ENCODE results near the gene HPCAL1. TPM values are rescaled to one million over a fixed set of nuclear protein-coding genes. Genes with fewer than 3 reads are reported as not detected.

The HPCAL1 gene
- total RNA-seq: 10 to 100 TPM; 77.1 to 80.7 TPM
- 100 to 1,000 TPM; 100 to 114 TPM for polyA plus RNA-seq

DNA sequence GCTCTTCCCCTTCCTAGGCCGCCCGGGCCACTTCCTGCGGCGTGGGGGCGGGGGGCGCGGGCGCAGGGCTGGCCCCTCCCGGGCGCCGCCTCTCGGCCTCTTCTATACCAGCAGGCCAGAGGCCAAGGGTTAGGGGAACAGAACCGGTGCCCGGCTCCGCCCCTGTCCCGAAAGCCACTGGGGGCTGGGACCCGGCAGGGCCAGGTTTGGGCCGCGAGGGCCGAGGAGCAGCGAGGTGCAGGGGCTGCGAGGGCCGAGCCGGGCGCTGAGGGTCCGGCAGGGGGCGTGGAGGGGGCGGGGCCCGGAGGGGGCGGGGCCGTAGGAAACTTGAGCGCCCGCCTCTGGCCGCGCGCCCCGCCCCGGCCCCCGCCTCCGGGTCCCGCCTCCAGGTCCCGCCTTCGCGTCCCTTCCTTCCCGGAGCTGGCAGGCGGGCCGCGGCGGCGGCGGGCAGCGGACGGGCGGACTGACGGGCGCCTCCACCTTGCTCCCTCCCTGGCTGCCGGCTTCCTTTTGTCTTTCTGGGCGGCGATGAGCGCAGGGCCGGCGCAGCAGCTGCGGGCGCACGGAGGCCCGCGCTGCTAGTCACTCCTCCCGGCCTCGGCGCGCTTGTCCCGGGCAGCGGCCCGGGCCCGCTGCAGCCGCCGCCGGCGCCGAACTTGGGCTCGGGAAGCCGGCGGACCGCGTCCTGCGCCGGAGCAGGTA lies at the start of gene HPCAL1:
Gene HPCAL1, plus strand, starts transcription at position 426 of the 702 bp plus-strand sequence. CDS start 116,854 bp downstream, outside the sequence.
- H3K4me3 ChIP-seq (ENCODE audit: low read length in 2 of 2): peak within 1 kb of the TSS; percentile 75 to 77
- no peaks in the 10 kb centered on the region for H3K36me3 ChIP-seq (ENCODE audit: insufficient read depth, low read length)
- peaks cover 66% of the 10 kb centered on the region for H3K4me1 ChIP-seq (ENCODE audit: insufficient read depth, low read length)

DNA sequence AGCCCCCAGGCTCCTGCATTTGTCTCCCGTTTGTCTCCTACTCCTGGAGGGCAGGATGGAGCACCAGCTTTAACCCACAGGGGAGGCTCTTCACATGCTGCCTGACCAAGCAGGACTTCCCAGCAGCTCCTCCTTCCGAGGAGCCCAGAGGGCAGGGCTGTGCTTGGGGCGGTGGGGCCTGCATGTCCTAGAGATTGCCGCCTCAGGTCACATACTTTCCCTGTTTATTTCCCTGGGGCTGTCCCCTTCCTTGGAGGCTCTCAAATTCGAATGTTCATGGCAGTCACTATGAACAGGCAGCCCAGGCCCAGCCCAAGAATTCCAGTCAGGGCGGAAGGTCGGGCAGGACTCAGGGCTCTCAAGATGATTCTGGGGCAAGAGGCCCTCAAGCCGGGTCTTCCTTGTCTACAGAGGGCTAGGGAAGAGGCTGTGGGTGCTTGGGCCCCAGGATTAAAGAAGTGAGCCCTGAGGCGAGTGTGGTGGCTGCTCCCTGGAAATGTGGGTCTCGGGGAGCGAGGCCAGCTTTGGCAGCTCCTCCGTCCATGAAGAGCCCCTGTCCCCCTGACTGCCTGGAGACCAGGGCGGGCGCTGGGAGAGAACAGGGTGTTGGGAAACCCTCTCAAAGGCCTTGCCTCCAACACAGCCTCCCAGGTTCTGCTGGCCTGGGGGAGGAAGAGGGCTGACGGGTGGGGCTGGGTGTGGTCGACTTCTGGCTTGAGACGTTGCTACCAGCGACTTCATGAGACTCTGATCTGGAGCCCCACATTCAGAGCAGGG lies 48.9 kb upstream of the HPCAL1 start:
- peak overlapping the region in 1 of 7 donors; percentile 35 for H3K27ac Mint-ChIP-seq
- H3K4me3 Mint-ChIP-seq: no peak overlapping the region
- Histone ChIP-seq H3K27me3 (ENCODE audit: insufficient read depth, low read length) (no peaks in the 10 kb centered on the region), H3K9me3 (ENCODE audit: control insufficient read depth in 1 of 2, low read length in 2 of 2) (no peaks in the 10 kb centered on the region), H3K36me3 (ENCODE audit: insufficient read depth, low read length) (no peaks in the 10 kb centered on the region), H3K4me1 (ENCODE audit: insufficient read depth, low read length) (no peaks in the 10 kb centered on the region), H3K27ac (ENCODE audit: low read depth, low read length) (no peak overlapping the region), H3K4me3 (ENCODE audit: low read length in 2 of 2) (no peak overlapping the region)
- ChIA-PET CTCF (ENCODE audit: partially characterized antibody) (no interaction called here), POLR2A (ENCODE audit: partially characterized antibody) (no interaction called here)
- peaks cover 0 to 2% (median 0%) of the 10 kb centered on the region in 4 donors for H3K4me1 Mint-ChIP-seq
- intact Hi-C loops (cut with micrococcal nuclease): no loop called here
- H3K36me3 Mint-ChIP-seq: peaks cover 0 to 7% of the 10 kb centered on the region in 2 donors
- peaks cover 0 to 32% (median 18%) of the 10 kb centered on the region in 8 donors for H3K9me3 Mint-ChIP-seq
- no peak for DNase-seq
- H3K27me3 Mint-ChIP-seq: peaks cover 0 to 6% of the 10 kb centered on the region in 2 donors

More for the DNA sequence above, at the start of gene HPCAL1:
- Mint-ChIP-seq H3K9me3 (no peaks in the 10 kb centered on the region), H3K36me3 (peaks cover 0 to 4% of the 10 kb centered on the region in 2 donors), H3K4me1 (peaks cover 56 to 86% (median 72%) of the 10 kb centered on the region in 4 donors), H3K27me3 (no peaks in the 10 kb centered on the region), H3K27ac (peak within 1 kb of the TSS; percentile 87 to 96 (median 94)), H3K4me3 (peak within 1 kb of the TSS; percentile 97 to 100 (median 98))
- peak within 1 kb of the TSS; percentile 65 for H3K27ac ChIP-seq (ENCODE audit: low read depth, low read length)
- ChIA-PET CTCF (ENCODE audit: partially characterized antibody) (interaction anchor here (1.2 to 11.6 kb wide), 9 partner anchors 8 to 178 kb away, joined by 3 to 208 read pairs (median 7); no protein-coding TSS in a partner anchor), POLR2A (ENCODE audit: partially characterized antibody) (interaction anchor here (0.7 to 13.6 kb wide), 19 partner anchors 11 to 260 kb away, joined by 3 to 362 read pairs (median 4); partner anchors contain the start of gene ODC1)
- no peaks in the 10 kb centered on the region for H3K27me3 ChIP-seq (ENCODE audit: insufficient read depth, low read length)
- no peaks in the 10 kb centered on the region for H3K9me3 ChIP-seq (ENCODE audit: control insufficient read depth in 1 of 2, low read length in 2 of 2)
- intact Hi-C loops (cut with micrococcal nuclease): loop anchor here (1.0 to 10.0 kb wide), 7 partner anchors 28 to 512 kb away; partner anchors contain the start of genes ODC1 and PDIA6
- peak; percentile 79 to 88 (median 85) for DNase-seq

DNA sequence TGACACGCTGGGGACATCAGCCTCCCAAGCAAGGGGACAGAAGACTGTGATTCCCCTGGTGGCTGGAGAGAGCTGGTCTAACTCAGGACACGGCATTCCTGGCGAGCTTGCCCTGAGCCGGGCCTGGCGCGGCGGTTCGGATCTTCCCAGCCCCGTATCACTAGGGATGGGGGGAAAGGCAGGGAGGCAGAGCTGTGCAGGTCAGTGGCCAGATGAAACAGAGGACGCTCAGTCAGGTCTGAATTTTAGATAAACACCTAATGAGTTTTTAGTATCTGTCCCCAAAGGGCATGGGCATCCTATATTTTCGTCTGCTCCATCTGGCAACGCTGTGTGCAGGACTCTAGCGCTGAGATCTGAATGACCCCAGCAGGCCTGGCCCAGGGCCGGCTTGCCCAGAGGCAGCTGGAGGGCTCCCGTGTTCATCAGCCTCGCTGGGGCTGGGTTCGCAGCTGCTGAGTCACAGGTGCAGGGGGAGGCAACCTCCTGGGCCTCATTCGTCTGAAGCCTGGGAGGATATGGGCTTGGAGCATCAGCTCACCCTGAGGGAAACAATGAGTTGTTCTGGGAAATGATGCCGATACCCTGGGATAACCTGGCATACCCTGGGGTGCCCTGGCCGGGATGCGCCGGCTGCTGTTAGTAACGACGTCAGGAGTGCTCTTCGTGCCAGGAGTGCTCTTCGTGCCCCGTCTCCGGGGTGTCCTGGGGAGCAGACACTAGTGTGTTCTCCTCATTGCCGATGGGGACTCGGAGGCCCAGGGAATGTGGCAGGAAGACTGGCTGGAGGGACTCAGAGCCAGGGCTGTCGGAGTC lies 48.1 kb upstream of the HPCAL1 start:
- POLR2A ChIA-PET (ENCODE audit: partially characterized antibody): no interaction called here
- no peaks in the 10 kb centered on the region for H3K4me1 ChIP-seq (ENCODE audit: insufficient read depth, low read length)
- H3K27ac Mint-ChIP-seq: no peak overlapping the region
- H3K27me3 Mint-ChIP-seq: peaks cover 0 to 6% of the 10 kb centered on the region in 2 donors
- H3K36me3 ChIP-seq (ENCODE audit: insufficient read depth, low read length): no peaks in the 10 kb centered on the region
- H3K4me3 Mint-ChIP-seq: no peak overlapping the region
- intact Hi-C loops (cut with micrococcal nuclease): no loop called here
- H3K27ac ChIP-seq (ENCODE audit: low read depth, low read length): no peak overlapping the region
- peaks cover 0 to 2% (median 0%) of the 10 kb centered on the region in 4 donors for H3K4me1 Mint-ChIP-seq
- no peaks in the 10 kb centered on the region for H3K9me3 ChIP-seq (ENCODE audit: control insufficient read depth in 1 of 2, low read length in 2 of 2)
- H3K36me3 Mint-ChIP-seq: peaks cover 0 to 5% of the 10 kb centered on the region in 2 donors
- DNase-seq: no peak
- no peaks in the 10 kb centered on the region for H3K27me3 ChIP-seq (ENCODE audit: insufficient read depth, low read length)
- CTCF ChIA-PET (ENCODE audit: partially characterized antibody): no interaction called here
- H3K4me3 ChIP-seq (ENCODE audit: low read length in 2 of 2): no peak overlapping the region
- peaks cover 0 to 24% (median 14%) of the 10 kb centered on the region in 8 donors for H3K9me3 Mint-ChIP-seq

- CTCF ChIA-PET (ENCODE audit: partially characterized antibody): no interaction called here
- H3K4me1 Mint-ChIP-seq: peaks cover 0 to 2% (median 0%) of the 10 kb centered on the region in 4 donors
- intact Hi-C loops (cut with micrococcal nuclease): no loop called here
These were observed 47.3 kb upstream of the HPCAL1 start for GRCh38 chr2:10255189-10256030.

DNA sequence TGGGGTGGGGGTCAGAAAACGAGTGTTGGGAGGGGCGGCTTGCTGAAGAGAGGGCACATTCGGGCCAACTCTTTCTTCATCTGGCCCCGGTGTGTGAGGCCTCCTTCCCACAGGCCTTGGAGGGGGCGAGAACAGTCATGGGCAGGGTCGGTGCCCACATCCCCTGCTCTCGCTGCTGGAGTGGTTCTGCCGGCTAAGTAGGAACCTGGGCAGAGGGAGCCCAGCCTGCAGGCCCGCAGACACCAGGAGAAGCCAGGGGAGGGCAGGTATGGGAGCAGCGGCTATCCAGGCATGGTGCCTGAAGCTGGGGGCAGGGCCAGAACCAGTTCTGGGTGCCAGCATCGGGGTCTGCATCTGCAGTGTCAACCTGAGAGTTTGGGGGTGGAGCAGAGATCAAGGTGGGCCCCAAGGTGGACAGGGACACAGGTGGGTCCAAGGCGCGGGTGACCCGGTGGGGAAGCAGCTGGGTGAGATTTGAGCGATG lies 46.6 kb upstream of the HPCAL1 start:
- Histone ChIP-seq H3K9me3 (ENCODE audit: control insufficient read depth in 1 of 2, low read length in 2 of 2) (no peaks in the 10 kb centered on the region), H3K27me3 (ENCODE audit: insufficient read depth, low read length) (no peaks in the 10 kb centered on the region), H3K27ac (ENCODE audit: low read depth, low read length) (no peak overlapping the region), H3K4me3 (ENCODE audit: low read length in 2 of 2) (no peak overlapping the region), H3K36me3 (ENCODE audit: insufficient read depth, low read length) (no peaks in the 10 kb centered on the region), H3K4me1 (ENCODE audit: insufficient read depth, low read length) (no peaks in the 10 kb centered on the region)
- DNase-seq: no peak
- peaks cover 0 to 9% (median 1%) of the 10 kb centered on the region in 8 donors for H3K9me3 Mint-ChIP-seq
- ChIA-PET CTCF (ENCODE audit: partially characterized antibody) (no interaction called here), POLR2A (ENCODE audit: partially characterized antibody) (no interaction called here)
- intact Hi-C loops (cut with micrococcal nuclease): no loop called here
- no peak overlapping the region for H3K27ac Mint-ChIP-seq
- H3K4me3 Mint-ChIP-seq: no peak overlapping the region
- H3K4me1 Mint-ChIP-seq: peaks cover 0 to 2% (median 0%) of the 10 kb centered on the region in 4 donors
- H3K36me3 Mint-ChIP-seq: no peaks in the 10 kb centered on the region
- H3K27me3 Mint-ChIP-seq: peaks cover 2 to 6% of the 10 kb centered on the region in 2 donors

More at GRCh38 chr2:10255189-10256030, 47.3 kb upstream of the HPCAL1 start:
- no peak for DNase-seq
- Histone ChIP-seq H3K9me3 (ENCODE audit: control insufficient read depth in 1 of 2, low read length in 2 of 2) (no peaks in the 10 kb centered on the region), H3K27me3 (ENCODE audit: insufficient read depth, low read length) (no peaks in the 10 kb centered on the region), H3K4me1 (ENCODE audit: insufficient read depth, low read length) (no peaks in the 10 kb centered on the region), H3K36me3 (ENCODE audit: insufficient read depth, low read length) (no peaks in the 10 kb centered on the region), H3K4me3 (ENCODE audit: low read length in 2 of 2) (no peak overlapping the region), H3K27ac (ENCODE audit: low read depth, low read length) (no peak overlapping the region)
- H3K4me3 Mint-ChIP-seq: no peak overlapping the region
- POLR2A ChIA-PET (ENCODE audit: partially characterized antibody): no interaction called here
- H3K36me3 Mint-ChIP-seq: peaks cover 0 to 5% of the 10 kb centered on the region in 2 donors
- peaks cover 0 to 16% (median 6%) of the 10 kb centered on the region in 8 donors for H3K9me3 Mint-ChIP-seq
- no peak overlapping the region for H3K27ac Mint-ChIP-seq
- peaks cover 0 to 6% of the 10 kb centered on the region in 2 donors for H3K27me3 Mint-ChIP-seq

DNA sequence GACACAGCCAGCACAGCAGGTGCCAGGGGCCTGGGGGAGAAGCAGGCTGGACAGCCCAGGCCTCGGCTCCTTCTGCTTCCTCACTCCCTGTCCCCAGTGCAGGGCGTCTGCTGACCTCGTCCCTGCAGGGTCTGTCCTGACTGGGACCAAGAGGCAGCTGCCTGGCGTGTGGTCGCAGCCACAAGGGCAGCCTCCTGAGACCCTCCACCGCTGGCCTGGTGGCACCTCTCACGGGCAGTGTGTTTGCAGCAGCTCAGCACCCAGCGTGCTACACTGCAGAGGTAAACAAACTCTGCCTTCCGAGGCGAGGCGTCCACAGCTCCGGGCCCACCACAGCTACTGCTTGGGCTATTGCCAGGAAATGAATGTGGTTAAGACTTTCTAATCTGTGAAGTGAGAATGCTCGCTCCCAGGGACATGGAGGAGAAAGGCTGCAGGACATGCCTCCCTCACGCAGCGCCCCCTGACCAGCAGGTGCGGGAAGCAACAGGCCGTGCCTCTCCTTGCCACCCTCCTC lies 46.1 kb upstream of the HPCAL1 start:
- Histone ChIP-seq H3K36me3 (ENCODE audit: insufficient read depth, low read length) (no peaks in the 10 kb centered on the region), H3K9me3 (ENCODE audit: control insufficient read depth in 1 of 2, low read length in 2 of 2) (no peaks in the 10 kb centered on the region), H3K27me3 (ENCODE audit: insufficient read depth, low read length) (no peaks in the 10 kb centered on the region), H3K4me3 (ENCODE audit: low read length in 2 of 2) (no peak overlapping the region), H3K4me1 (ENCODE audit: insufficient read depth, low read length) (no peaks in the 10 kb centered on the region), H3K27ac (ENCODE audit: low read depth, low read length) (no peak overlapping the region)
- Mint-ChIP-seq H3K36me3 (no peaks in the 10 kb centered on the region), H3K4me1 (peaks cover 0 to 2% (median 0%) of the 10 kb centered on the region in 4 donors), H3K9me3 (peaks cover 0 to 5% (median 0%) of the 10 kb centered on the region in 8 donors), H3K27ac (no peak overlapping the region), H3K27me3 (peaks cover 2 to 6% of the 10 kb centered on the region in 2 donors), H3K4me3 (no peak overlapping the region)
- no peak for DNase-seq
- intact Hi-C loops (cut with micrococcal nuclease): no loop called here
- ChIA-PET POLR2A (ENCODE audit: partially characterized antibody) (no interaction called here), CTCF (ENCODE audit: partially characterized antibody) (no interaction called here)
